NT2/D1 (cell line): ENCODE measurements around the gene PRKCH.

Experiments used
- DNase-seq: peaks from one replicate; pipeline ENCODE4 v3.0.0-alpha.2; 2011; ENCODE audit warnings: low read depth, low spot score
- H3K27me3 ChIP-seq: 2 replicates; pipeline ENCODE4 v1.6.0; 2011; ENCODE audit warnings: mild to moderate bottlenecking; ENCODE audit not compliant: insufficient read length, insufficient read depth
- H3K36me3 ChIP-seq: 2 replicates; pipeline ENCODE4 v1.6.1; 2011; ENCODE audit warnings: mild to moderate bottlenecking, low read length, mixed read lengths; ENCODE audit not compliant: insufficient read depth, insufficient read length
- H3K4me1 ChIP-seq: 2 replicates; pipeline ENCODE4 v1.5.1; 2011; ENCODE audit not compliant: insufficient read depth, insufficient read length
- H3K4me3 ChIP-seq: 2 replicates; pipeline ENCODE4 v1.5.1; 2011; ENCODE audit warnings: low read depth; ENCODE audit not compliant: insufficient read length
- H3K9ac ChIP-seq: 2 replicates; pipeline ENCODE4 v1.6.0; 2011; ENCODE audit warnings: low read depth; ENCODE audit not compliant: insufficient read length
- H3K9me3 ChIP-seq: 2 replicates; pipeline ENCODE4 v1.5.1; 2011; ENCODE audit warnings: mild to moderate bottlenecking, low read length; ENCODE audit not compliant: insufficient read depth
- SUZ12 ChIP-seq: IDR thresholded peaks from 2 replicates; pipeline ENCODE4 v1.6.1; 2011; ENCODE audit not compliant: insufficient read length, insufficient read depth; ENCODE audit errors: extremely low read depth
- YY1 ChIP-seq: IDR thresholded peaks from 2 replicates; pipeline ENCODE4 v1.6.1; 2011; ENCODE audit not compliant: insufficient read length, insufficient read depth
- ZNF274 ChIP-seq: IDR thresholded peaks from 2 replicates; pipeline ENCODE4 v1.6.1; 2011; ENCODE audit warnings: mild to moderate bottlenecking, low read depth, low read length

The PRKCH gene

DNA sequence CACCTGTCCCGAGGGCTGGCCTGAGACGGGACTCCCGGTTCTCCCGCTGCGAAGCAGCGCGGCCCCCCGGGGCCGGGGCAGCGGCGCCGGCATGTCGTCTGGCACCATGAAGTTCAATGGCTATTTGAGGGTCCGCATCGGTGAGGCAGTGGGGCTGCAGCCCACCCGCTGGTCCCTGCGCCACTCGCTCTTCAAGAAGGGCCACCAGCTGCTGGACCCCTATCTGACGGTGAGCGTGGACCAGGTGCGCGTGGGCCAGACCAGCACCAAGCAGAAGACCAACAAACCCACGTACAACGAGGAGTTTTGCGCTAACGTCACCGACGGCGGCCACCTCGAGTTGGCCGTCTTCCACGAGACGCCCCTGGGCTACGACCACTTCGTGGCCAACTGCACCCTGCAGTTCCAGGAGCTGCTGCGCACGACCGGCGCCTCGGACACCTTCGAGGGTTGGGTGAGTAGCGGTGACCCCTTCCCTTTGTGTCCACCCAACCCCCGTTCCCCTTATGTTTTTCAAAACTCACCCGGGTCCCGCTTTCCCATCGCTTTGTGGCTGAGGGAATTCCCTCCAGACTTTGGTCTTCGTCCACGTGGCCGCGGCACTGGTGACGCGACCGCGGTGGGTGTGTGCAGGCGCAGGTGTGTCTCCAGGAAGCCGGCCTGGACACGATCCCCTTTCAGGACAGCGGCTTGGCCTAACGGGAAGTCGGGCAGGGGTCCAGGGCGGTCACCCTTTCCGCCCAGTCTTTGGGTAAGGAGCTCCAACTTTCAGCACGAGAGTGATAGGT, 826 bp downstream of the PRKCH start:
- TF ChIP-seq SUZ12 (no peak), YY1 (no peak), ZNF274 (no peak)
- Histone ChIP-seq H3K27me3 (peaks cover 19% of the 10 kb centered on the region), H3K9ac (peak overlapping the region; percentile 64), H3K36me3 (no peaks in the 10 kb centered on the region), H3K4me3 (peak overlapping the region; percentile 60), H3K4me1 (peaks cover 6% of the 10 kb centered on the region), H3K9me3 (0 out of 2 replicates have a peak, but pooled peaks cover 12% of the 10 kb centered on the region)
- no peak for DNase-seq

DNA sequence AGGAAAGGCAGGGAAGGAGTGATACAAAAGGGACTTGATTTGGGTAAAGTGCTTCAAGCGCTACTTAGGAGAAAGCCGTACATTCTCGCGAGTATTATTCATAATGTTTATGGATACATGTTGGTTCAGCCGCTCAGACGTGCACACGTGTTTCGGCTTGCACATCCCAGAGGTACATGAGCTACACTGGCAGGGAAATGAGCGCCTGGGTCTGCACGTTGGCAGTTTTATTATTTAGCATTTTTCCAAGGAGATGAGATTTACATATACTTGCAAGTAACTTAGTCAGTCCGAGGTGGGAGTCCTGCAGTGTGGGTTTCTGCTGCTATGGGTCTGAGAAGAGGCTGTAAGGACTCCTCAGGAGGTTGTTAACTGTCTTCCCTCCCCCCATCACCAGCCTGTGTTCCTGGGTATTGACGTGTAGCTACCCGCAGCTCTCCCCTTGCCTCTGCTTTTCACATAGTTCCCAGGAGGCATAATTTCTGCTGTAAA, 1.5 kb downstream of the PRKCH start:
- no peak for DNase-seq
- H3K4me3 ChIP-seq: no peak overlapping the region
- H3K9ac ChIP-seq: no peak overlapping the region
- peaks cover 19% of the 10 kb centered on the region for H3K27me3 ChIP-seq
- 0 out of 2 replicates have a peak, but pooled peaks cover 12% of the 10 kb centered on the region for H3K9me3 ChIP-seq
- H3K36me3 ChIP-seq: no peaks in the 10 kb centered on the region
- peaks cover 6% of the 10 kb centered on the region for H3K4me1 ChIP-seq
- no peak for TF ChIP-seq YY1
- no peak for TF ChIP-seq ZNF274
- TF ChIP-seq SUZ12: no peak

DNA sequence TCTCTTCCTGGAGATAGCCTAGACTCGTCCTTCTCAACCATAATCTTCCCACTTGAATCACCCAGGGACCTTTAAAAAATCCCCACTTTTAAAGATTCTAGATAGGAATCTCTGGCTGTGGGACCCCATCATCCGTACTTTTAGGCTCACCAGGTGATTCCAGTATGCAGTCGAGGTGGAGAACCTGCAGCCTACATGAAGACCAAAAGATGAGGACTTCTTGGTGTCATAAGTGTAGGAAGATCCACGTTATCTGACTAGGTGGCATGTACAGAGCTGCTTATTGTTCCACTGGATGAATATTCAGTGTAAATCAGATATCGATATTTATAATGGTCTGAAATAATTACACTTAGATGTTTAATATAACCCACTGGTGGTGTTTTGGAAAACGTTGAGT, 2.6 kb downstream of the PRKCH start:
- DNase-seq: no peak
- peaks cover 19% of the 10 kb centered on the region for H3K27me3 ChIP-seq
- TF ChIP-seq SUZ12: no peak
- TF ChIP-seq ZNF274: no peak
- TF ChIP-seq YY1: no peak
- 0 out of 2 replicates have a peak, but pooled peaks cover 12% of the 10 kb centered on the region for H3K9me3 ChIP-seq
- no peak overlapping the region for H3K4me3 ChIP-seq
- H3K9ac ChIP-seq: no peak overlapping the region
- H3K4me1 ChIP-seq: peaks cover 6% of the 10 kb centered on the region
- no peaks in the 10 kb centered on the region for H3K36me3 ChIP-seq

DNA sequence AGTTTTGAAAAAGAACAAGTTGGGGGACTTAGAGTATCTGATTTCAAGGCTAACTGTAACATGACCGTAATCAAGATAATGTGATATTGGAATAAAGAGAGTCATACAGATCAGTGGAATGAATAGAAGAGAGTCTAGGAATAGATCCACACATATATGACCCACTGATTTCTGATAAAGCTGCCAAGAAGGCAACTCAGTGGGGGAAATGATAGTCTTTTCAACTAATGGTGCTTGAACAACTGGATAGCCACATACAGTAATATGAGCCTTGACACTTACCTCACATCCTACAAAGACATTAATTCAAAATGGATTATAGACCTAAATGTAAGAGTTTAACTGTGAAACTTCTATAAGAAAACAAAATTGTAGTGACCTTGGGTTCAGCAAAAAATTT, 3.8 kb downstream of the PRKCH start:
- Histone ChIP-seq H3K9me3 (0 out of 2 replicates have a peak, but pooled peaks cover 12% of the 10 kb centered on the region), H3K4me1 (peaks cover 10% of the 10 kb centered on the region), H3K9ac (no peak overlapping the region), H3K36me3 (no peaks in the 10 kb centered on the region), H3K27me3 (peaks cover 19% of the 10 kb centered on the region), H3K4me3 (no peak overlapping the region)
- TF ChIP-seq YY1 (no peak), ZNF274 (no peak), SUZ12 (no peak)
- DNase-seq: no peak

DNA sequence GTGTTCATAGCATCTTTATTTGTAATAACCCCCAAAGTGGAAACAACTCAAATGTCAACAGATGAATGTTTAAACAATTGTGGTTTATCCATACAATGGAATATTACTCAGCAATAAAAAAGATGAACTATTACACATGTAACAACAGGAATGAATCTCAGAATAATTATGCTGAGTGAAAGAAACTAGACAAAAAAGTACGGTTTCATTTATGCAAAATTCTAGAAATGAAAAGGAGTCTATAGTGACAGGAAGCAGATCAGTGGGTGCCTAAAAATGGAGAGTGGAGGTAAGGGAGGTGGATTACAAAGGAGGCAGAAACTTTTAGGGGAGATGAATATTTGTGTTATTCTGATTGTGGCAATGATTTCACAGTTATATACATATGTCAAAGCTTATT, 4.8 kb downstream of the PRKCH start:
- TF ChIP-seq SUZ12: no peak
- no peak for TF ChIP-seq YY1
- TF ChIP-seq ZNF274: no peak
- no peak overlapping the region for H3K4me3 ChIP-seq

DNA sequence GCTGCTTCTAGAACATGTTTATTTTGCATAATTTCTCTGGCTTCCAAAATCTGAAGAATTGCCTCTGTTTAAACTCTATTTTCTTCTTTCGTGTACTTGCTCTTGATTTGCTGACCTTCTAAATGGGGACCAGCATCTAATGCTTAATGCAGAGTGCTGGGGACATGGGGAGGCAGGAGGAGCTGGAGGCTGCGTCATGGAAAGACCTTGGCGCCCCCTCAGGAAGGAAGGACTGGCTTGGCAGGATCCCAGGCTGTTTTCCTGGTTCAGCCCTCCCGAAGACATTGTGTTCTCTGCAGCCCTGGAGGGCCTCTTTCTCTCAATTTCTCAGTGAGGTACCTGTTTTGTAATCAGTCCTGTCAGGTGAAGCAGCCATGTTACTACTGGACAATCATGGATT, 5.5 kb downstream of the PRKCH start:
- Histone ChIP-seq H3K36me3 (no peaks in the 10 kb centered on the region), H3K9me3 (0 out of 2 replicates have a peak, but pooled peaks cover 12% of the 10 kb centered on the region), H3K9ac (no peak overlapping the region), H3K4me1 (peaks cover 6% of the 10 kb centered on the region), H3K4me3 (no peak overlapping the region), H3K27me3 (peaks cover 15% of the 10 kb centered on the region)
- DNase-seq: no peak
- no peak for TF ChIP-seq SUZ12
- TF ChIP-seq ZNF274: no peak
- TF ChIP-seq YY1: no peak

More for the DNA sequence above, 4.8 kb downstream of the PRKCH start:
- no peak for DNase-seq
- H3K9ac ChIP-seq: no peak overlapping the region
- H3K9me3 ChIP-seq: 0 out of 2 replicates have a peak, but pooled peaks cover 12% of the 10 kb centered on the region
- H3K4me1 ChIP-seq: peaks cover 6% of the 10 kb centered on the region
- H3K27me3 ChIP-seq: peaks cover 19% of the 10 kb centered on the region
- no peaks in the 10 kb centered on the region for H3K36me3 ChIP-seq

DNA sequence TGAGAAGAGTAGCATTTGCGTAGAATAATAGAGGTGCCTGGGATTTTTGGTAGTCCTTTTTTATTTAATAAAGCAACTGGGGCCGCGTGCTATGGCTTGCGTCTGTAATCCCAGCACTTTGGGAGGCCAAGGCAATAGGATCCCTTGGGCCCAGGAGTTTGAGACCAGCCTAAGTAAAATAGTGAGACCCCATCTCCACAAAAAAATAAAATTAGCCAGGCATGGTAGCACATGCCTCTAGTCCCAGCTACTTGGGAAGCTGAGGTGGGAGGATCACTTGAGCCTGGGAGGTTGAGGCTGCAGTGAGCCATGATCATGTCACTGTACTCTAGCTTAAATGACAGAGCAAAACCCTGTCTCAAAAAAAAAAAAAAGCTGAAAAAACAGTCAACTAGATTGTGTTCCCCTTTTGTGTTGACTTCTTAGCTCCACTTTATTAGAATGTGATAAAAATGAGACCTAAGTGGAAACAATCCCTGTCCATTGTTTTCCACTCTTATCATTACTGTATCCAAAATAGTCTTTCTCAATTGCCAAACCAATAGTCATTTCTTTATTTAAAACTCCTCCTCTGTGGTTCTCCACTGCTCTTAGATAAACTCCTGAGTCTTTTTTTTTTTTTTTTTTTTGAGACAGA, 7.4 kb downstream of the PRKCH start:
- Histone ChIP-seq H3K9me3 (0 out of 2 replicates have a peak, but pooled peaks cover 12% of the 10 kb centered on the region), H3K4me3 (no peak overlapping the region), H3K9ac (no peak overlapping the region), H3K27me3 (no peaks in the 10 kb centered on the region), H3K36me3 (no peaks in the 10 kb centered on the region), H3K4me1 (peaks cover 3% of the 10 kb centered on the region)
- TF ChIP-seq YY1 (no peak), SUZ12 (no peak), ZNF274 (no peak)
- DNase-seq: no peak
